ENCODE measurements around the gene UBE3A. TPM values are rescaled to one million over a fixed set of nuclear protein-coding genes. Genes with fewer than 3 reads are reported as not detected.

UBE3A gene
- 19.5 to 26.2 TPM (median 25.1 TPM) in 5 replicates for total RNA-seq (2022; extraction: Qiagen RNA extraction; ENCODE audit: low read depth)

DNA sequence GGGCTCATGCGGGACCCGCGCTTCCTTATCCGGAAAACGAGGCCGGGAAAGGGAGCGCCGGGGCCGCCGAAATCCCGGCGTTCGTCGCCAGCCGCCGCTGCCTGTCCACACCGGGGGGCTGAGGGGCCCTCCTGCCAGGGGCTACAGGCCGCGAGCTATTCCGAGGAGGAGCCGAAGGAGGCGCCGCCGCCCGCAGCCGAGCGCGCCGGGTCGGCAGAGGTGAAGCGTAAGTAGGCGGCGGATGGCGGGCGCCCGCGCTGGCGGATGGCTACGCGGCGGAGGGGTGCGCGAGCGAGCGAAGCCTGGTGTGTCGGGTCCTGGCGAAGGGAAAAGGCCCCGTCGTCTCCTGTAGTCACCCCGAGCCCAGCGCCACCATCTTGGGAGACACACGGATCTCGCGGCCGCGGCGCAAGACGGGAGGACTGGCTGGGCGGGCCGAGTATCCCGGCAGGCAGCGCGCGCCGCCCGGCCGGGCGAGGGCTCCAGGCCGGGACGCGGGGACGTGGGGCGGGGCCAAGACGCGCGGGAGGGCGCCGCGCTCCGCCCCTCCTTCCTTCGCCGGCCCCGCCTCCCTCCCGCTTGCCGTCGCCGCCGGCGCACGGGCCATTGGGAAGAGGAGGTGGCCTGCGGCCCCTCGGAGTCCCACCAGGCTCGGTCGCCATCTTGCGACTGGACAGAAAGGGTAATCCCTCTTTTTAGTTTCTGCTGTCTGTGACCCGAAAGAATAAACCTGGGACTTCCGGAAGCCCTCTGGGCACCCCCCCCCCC lies at the start of gene UBE3A:
TSS of gene UBE3A (minus strand) at position 424 of the 768 bp plus-strand sequence. CDS start 29,917 bp downstream, outside the sequence.

